ENCODE data around the gene MFSD12. TPM values are rescaled to one million over a fixed set of nuclear protein-coding genes. Genes with fewer than 3 reads are reported as not detected.
"Not testable (repeated sequence)": the region's sequence is repeated elsewhere in the genome, so short reads cannot be mapped to it uniquely, and the experiment has no call there.

MFSD12 gene
- total RNA-seq, 4 donors from 2014 or later, result 36.4 to 90.9 (median 66.7) TPM

DNA sequence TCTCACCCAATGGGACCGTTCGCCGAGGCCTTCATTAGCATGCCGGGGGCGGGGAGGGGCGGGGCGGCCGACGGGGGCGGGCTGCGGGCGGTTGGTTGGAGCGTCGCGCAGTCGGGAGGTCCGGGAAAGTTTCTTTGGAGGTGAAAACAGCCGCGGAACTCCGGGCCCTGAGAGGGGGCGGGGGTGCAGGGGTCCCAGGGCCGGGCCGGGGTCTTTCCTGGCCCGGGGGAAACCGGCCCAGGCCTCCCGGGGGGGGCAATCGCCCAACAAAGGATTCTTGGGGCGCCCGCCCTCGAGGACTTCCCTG, 15.4 kb upstream of the MFSD12 start, which contains the start of gene HMG20B:
HMG20B (plus strand) TSS at position 90 of the 307 bp plus-strand sequence. CDS start 366 bp downstream, outside the sequence.
- H3K27ac ChIP-seq, result peak within 1 kb of the TSS in 2 of 3 donors; percentile 53 to 63
- H3K36me3 ChIP-seq, result no peaks in the 10 kb centered on the region
- H3K4me3 ChIP-seq (replicated peaks in 1 of 3), result peak within 1 kb of the TSS; percentile 83 to 95 (median 85)
- TF ChIP-seq, protein P1, sequence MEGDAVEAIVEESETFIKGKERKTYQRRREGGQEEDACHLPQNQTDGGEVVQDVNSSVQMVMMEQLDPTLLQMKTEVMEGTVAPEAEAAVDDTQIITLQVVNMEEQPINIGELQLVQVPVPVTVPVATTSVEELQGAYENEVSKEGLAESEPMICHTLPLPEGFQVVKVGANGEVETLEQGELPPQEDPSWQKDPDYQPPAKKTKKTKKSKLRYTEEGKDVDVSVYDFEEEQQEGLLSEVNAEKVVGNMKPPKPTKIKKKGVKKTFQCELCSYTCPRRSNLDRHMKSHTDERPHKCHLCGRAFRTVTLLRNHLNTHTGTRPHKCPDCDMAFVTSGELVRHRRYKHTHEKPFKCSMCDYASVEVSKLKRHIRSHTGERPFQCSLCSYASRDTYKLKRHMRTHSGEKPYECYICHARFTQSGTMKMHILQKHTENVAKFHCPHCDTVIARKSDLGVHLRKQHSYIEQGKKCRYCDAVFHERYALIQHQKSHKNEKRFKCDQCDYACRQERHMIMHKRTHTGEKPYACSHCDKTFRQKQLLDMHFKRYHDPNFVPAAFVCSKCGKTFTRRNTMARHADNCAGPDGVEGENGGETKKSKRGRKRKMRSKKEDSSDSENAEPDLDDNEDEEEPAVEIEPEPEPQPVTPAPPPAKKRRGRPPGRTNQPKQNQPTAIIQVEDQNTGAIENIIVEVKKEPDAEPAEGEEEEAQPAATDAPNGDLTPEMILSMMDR (IDR thresholded peaks at IDR 0.05), result no peak
- peak in 1 of 2 donors; percentile 32 for TF ChIP-seq POLR2A (IDR thresholded peaks at IDR 0.05)
- no peaks in the 10 kb centered on the region for H3K27me3 ChIP-seq
- 0% methylated on average over 1 of the region's 30 CpGs; no CpG with 5 or more reads in 1 of the 2 donors for WGBS, 2 donors
- intact Hi-C loops (cut with DNase I), result loop anchor here (2.0 to 5.0 kb wide), 2 partner anchors 16 to 54 kb away; partner anchors contain the start of genes CACTIN and MFSD12
- H3K4me1 ChIP-seq, result peaks cover 19 to 20% of the 10 kb centered on the region in 2 donors
- no peaks in the 10 kb centered on the region for H3K9me3 ChIP-seq
- no peak for DNase-seq

DNA sequence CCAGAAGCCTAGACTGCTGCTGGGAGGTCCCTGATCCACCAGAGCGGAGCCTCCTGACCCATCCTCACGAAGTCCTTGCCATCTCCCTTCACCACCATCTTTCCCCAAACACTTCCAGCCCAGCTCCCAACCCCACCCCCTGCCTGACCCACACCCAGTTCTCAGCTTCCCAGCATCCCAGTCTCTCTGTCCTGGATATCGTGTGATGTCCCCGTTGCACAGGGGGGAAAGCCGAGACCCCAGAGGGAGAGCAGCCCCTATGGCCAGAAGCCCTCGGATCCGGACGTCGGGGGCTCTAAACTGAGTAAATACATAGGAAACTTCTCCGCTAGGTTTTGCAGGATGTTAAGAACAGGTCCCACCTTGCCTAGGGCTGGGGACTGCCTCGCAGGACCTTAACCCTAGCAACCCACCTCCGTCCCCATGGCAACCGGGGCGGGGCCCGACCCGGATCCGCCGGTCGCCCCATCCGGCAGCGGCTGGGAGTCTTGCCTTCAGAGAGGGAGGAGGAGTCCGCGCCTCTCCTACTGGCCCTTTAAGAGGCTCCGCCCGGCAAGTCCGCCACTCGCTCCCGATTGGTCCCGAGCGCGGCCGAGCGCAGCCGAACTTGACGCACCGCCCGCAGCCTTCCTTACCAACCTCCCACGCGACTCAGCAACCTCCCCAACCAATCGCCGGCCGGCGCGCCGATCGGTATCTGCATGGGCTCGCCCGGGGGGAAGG, 14.9 kb upstream of the MFSD12 start:
- Histone ChIP-seq H3K36me3 (no peaks in the 10 kb centered on the region), H3K4me3 (replicated peaks in 1 of 3) (peak overlapping the region in 1 of 3 donors; percentile 85), H3K4me1 (peaks cover 19 to 20% of the 10 kb centered on the region in 2 donors), H3K27me3 (no peaks in the 10 kb centered on the region), H3K27ac (no peak overlapping the region), H3K9me3 (no peaks in the 10 kb centered on the region)
- peak; percentile 100 for DNase-seq
- WGBS, 2 donors, result 6 to 7% methylated on average over 15 to 24 of the region's 48 CpGs
- TF ChIP-seq, protein P1 (IDR thresholded peaks at IDR 0.05), result no peak
- no peak for TF ChIP-seq POLR2A (IDR thresholded peaks at IDR 0.05)
- intact Hi-C loops (cut with DNase I), result loop anchor here (2.0 to 5.0 kb wide), 2 partner anchors 15 to 55 kb away; partner anchors contain the start of genes CACTIN and MFSD12

DNA sequence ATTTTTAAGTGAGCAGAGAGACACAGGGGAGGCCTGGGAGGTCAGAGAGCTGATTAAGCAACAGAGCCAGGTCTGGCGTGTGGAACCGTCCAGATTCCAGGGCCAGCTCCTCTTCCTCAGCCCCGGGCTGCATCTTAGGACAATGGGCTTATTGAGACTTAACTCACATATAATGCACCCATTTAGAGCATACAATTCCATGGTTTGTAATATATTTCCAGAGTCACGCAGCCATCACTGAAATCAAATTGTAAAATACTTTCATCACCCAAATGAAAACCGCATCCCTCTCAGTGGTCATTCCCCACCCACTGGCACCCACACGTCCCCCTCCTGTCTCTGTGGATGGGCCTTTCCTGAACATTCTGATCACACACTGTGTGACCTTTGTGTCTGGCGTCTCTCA, 13.2 kb upstream of the MFSD12 start:
- H3K36me3 ChIP-seq, result no peaks in the 10 kb centered on the region
- H3K4me3 ChIP-seq (replicated peaks in 1 of 3), result no peak overlapping the region
- WGBS, 2 donors, result 75 to 83% methylated on average over 7 of the region's 7 CpGs
- TF ChIP-seq POLR2A (IDR thresholded peaks at IDR 0.05), result no peak
- TF ChIP-seq, protein P1 (IDR thresholded peaks at IDR 0.05), result no peak
- intact Hi-C loops (cut with DNase I), result loop anchor here (5.0 kb wide), 1 partner anchor 57 kb away; the partner anchor contains the start of gene CACTIN
- H3K9me3 ChIP-seq, result no peaks in the 10 kb centered on the region
- no peaks in the 10 kb centered on the region for H3K27me3 ChIP-seq
- H3K27ac ChIP-seq, result no peak overlapping the region
- H3K4me1 ChIP-seq, result peaks cover 11 to 12% of the 10 kb centered on the region in 2 donors
- DNase-seq, result no peak

DNA sequence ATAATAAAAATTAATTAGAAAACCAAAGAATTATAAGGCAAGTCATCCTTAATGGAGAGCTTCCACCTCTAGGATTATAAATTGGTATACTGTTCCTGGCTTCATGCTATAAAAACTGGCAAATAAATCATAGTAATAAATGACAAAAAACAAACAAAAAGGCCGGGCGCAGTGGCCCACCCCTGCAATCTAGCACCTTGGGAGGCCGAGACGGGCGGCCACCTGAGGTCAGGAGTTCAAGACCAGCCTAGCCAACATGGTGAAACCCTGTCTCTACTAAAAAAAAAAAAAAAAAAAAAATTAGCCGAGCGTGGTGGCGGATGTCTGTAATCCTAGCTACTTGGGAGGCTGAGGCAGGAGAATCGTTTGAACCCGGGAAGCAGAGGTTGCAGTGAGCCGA, 12.7 kb upstream of the MFSD12 start:
- peaks cover 11 to 12% of the 10 kb centered on the region in 2 donors for H3K4me1 ChIP-seq
- 84 to 90% methylated on average over 11 of the region's 11 CpGs for WGBS, 2 donors

DNA sequence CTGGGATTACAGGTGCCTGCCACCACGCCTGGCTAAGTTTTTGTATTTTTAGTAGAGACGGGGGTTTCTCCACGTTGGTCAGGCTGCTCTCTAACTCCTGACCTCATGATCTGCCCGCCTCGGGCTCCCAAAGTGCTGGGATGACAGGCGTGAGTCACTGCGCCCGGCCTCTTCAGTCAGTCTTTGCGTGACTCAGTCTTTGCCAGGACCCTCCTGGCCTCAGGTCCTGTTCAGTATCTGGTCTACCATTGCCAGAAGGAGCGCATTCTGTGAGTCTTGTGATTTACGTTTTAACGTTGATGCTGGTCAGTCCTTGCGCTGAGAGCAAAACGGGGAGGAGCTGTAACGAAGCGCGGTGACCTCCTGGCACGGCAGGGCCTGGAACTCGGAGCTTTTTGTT, 7.8 kb upstream of the MFSD12 start:
- no peaks in the 10 kb centered on the region for H3K27me3 ChIP-seq
- H3K4me1 ChIP-seq, result no peaks in the 10 kb centered on the region
- no peaks in the 10 kb centered on the region for H3K36me3 ChIP-seq
- H3K9me3 ChIP-seq, result no peaks in the 10 kb centered on the region
- 84 to 89% methylated on average over 19 of the region's 19 CpGs for WGBS, 2 donors
- H3K27ac ChIP-seq, result no peak overlapping the region
- no peak overlapping the region for H3K4me3 ChIP-seq (replicated peaks in 1 of 3)
- DNase-seq, result no peak
- no peak for TF ChIP-seq POLR2A (IDR thresholded peaks at IDR 0.05)
- TF ChIP-seq, protein P1 (IDR thresholded peaks at IDR 0.05), result no peak
- intact Hi-C loops (cut with DNase I), result no loop called here

More for the DNA sequence above, 12.7 kb upstream of the MFSD12 start:
- H3K4me3 ChIP-seq (replicated peaks in 1 of 3); H3K27me3 ChIP-seq; H3K9me3 ChIP-seq; H3K36me3 ChIP-seq; DNase-seq; H3K27ac ChIP-seq: not testable (repeated sequence)
- intact Hi-C loops (cut with DNase I), result loop anchor here (5.0 kb wide), 1 partner anchor 57 kb away; the partner anchor contains the start of gene CACTIN

Data from thyroid gland (tissue), 4 donors.